AG04450 (cell line): ENCODE data around the gene MED28. TPM values are rescaled to one million over a fixed set of nuclear protein-coding genes. Genes with fewer than 3 reads are reported as not detected.

ENCODE experiments used
- CTCF ChIA-PET: fragments of 300-600, 350-600 bp; formaldehyde crosslinking; extraction: SDS; loops from one replicate; lab custom pipeline; 2022; ENCODE audit warnings: antibody characterized with exemption, inconsistent platforms; lab: Charles Lee
- POLR2A ChIA-PET: fragments of 350-600 bp; formaldehyde crosslinking; extraction: SDS; loops from one replicate; lab custom pipeline; 2021; ENCODE audit warnings: antibody characterized with exemption, inconsistent platforms; lab: Yijun Ruan, JAX
- DNase-seq: peaks from one replicate; pipeline ENCODE4 v3.0.0-alpha.2; 2011; ENCODE audit warnings: low read depth, low spot score
- H3K27ac ChIP-seq: one replicate; pipeline ENCODE4 v1.5.1; 2012; ENCODE audit warnings: low read depth, low read length, control low read depth
- H3K27me3 ChIP-seq: one replicate; pipeline ENCODE4 v1.6.0; 2012; ENCODE audit warnings: low read length; ENCODE audit not compliant: control insufficient read depth, insufficient read depth
- H3K4me3 ChIP-seq: 2 replicates; pipeline ENCODE4 v1.5.1; 2011; ENCODE audit warnings: mild to moderate bottlenecking, low read depth, low read length, control low read depth
- H3K9me3 ChIP-seq: 2 replicates; pipeline ENCODE4 v1.5.1; 2012; ENCODE audit warnings: low read length; ENCODE audit not compliant: control insufficient read depth, insufficient read depth
- polyA plus RNA-seq: library from polyadenylated mRNA; depleted of rRNA; stranded (reverse); fragments of >200 nt; gene quantifications from 2 replicates; pipeline ENCODE4 v1.2.3, GENCODE V29; 2011
- TF ChIP-seq, protein P1 (sequence below): IDR thresholded peaks from 2 replicates; pipeline ENCODE4 v1.5.1; 2011; ENCODE audit warnings: low read depth, low read length, control low read depth, inconsistent platforms

Gene MED28
- polyA plus RNA-seq, 1 experiment, result 48.6 TPM

DNA sequence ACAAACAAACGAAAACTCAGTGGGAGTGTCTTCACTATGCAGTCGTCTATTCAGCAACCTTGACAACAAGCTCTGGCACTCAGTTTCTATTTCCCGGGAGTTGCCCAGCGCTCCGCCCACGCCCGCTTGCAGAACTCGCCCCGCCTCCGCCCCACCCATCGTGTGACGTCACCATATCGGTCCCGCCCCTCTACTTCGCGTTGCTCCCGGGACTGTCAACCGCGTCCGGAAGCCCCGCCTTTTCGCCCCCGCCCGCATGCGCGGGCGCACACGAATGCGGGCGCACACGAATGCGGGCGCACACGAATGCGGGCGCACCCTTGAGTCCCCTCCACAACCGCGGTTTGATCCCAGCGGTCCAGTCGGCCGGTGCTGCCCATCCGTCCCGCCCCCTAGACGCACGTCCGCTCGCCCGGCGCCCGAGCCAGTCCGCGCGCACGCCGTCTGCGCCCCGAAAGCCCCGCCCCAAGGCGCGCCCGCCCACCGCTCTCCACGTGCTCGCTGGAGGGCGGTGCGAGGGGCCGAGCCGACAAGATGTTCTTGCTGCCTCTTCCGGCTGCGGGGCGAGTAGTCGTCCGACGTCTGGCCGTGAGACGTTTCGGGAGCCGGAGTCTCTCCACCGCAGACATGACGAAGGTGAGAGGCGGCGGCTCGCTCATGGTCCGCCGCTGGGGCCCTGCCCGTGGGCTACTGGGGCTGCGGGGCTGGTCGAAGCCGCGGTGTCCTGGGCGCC, 37.3 kb upstream of the MED28 start, which contains the start of gene LAP3:
Gene LAP3, plus strand, starts transcription at position 267 of the 733 bp plus-strand sequence. Its CDS starts 268 bp downstream, at position 535.
- peak; percentile 92 for DNase-seq
- TF ChIP-seq, protein P1, sequence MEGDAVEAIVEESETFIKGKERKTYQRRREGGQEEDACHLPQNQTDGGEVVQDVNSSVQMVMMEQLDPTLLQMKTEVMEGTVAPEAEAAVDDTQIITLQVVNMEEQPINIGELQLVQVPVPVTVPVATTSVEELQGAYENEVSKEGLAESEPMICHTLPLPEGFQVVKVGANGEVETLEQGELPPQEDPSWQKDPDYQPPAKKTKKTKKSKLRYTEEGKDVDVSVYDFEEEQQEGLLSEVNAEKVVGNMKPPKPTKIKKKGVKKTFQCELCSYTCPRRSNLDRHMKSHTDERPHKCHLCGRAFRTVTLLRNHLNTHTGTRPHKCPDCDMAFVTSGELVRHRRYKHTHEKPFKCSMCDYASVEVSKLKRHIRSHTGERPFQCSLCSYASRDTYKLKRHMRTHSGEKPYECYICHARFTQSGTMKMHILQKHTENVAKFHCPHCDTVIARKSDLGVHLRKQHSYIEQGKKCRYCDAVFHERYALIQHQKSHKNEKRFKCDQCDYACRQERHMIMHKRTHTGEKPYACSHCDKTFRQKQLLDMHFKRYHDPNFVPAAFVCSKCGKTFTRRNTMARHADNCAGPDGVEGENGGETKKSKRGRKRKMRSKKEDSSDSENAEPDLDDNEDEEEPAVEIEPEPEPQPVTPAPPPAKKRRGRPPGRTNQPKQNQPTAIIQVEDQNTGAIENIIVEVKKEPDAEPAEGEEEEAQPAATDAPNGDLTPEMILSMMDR, result no peak
- ChIA-PET POLR2A (interaction anchor here (2.2 kb wide), 1 partner anchor 38 kb away, joined by 19 read pairs; the partner anchor contains the start of gene MED28), CTCF (interaction anchor here (1.2 to 1.7 kb wide), 2 partner anchors 28 kb away, joined by 8 to 9 read pairs; no protein-coding TSS in a partner anchor)
- Histone ChIP-seq H3K9me3 (no peaks in the 10 kb centered on the region), H3K27ac (peak within 1 kb of the TSS; percentile 80), H3K27me3 (no peaks in the 10 kb centered on the region), H3K4me3 (peak within 1 kb of the TSS; percentile 74)

DNA sequence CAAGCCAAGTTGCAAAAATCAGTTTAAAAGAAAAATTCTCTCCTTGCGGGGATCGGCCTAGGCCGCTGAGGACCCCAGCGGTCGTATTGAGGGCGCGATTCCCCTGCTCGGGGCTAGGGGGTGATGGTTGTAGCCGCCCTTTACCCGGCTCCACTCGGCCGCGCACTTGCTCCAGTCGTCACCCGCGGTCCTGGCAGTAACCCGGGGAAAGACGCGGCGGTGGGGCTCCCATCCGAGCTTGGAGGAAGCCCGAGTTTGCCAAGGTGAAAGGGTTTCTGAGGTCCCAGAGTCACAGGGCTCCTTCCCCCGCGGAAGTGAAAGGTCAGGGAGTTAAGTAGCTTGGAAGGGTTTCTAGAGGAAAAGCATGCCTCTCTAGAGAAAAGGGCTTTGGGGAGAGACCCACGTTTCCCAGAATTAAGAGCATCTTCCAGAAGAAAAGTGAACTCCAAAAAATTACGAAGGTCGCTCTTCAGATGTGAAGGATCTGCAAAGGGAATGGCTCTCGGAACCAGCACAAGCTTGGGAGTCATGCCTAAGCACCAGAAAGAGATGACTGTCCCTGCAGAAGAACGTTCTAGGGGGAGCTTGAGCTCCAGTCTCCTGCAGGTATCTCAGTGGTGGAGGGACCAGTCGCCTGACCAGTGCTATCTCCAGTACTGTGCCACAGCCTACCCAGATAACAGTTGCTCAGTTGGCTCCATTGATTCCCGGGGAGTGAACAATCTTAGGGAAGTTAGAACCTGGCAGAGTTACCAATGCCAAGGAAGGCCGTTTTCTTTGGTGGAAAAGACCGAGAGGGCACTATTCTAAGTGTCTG, 36.6 kb upstream of the MED28 start:
- DNase-seq, result no peak
- H3K9me3 ChIP-seq, result no peaks in the 10 kb centered on the region
- peak overlapping the region; percentile 80 for H3K27ac ChIP-seq
- H3K4me3 ChIP-seq, result peak overlapping the region; percentile 74
- ChIA-PET CTCF (interaction anchor here (1.0 to 1.7 kb wide), 4 partner anchors 29 to 1015 kb away, joined by 3 to 8 read pairs (median 5); no protein-coding TSS in a partner anchor), POLR2A (interaction anchor here (0.7 to 2.2 kb wide), 2 partner anchors 29 to 37 kb away, joined by 3 to 19 read pairs; partner anchors contain the start of gene MED28)
- TF ChIP-seq, protein P1, result peak; percentile 5; the same call in 1 of the 2 replicates
- no peaks in the 10 kb centered on the region for H3K27me3 ChIP-seq

GRCh38 chr4:17578482-17578891, 36.0 kb upstream of the MED28 start:
- POLR2A ChIA-PET, result interaction anchor here (0.7 to 2.2 kb wide), 2 partner anchors 29 to 36 kb away, joined by 3 to 19 read pairs; partner anchors contain the start of gene MED28
- TF ChIP-seq, protein P1, result no peak
- peak overlapping the region; percentile 74 for H3K4me3 ChIP-seq
- DNase-seq, result no peak
- H3K27ac ChIP-seq, result no peak overlapping the region
- H3K27me3 ChIP-seq, result no peaks in the 10 kb centered on the region
- H3K9me3 ChIP-seq, result no peaks in the 10 kb centered on the region
- CTCF ChIA-PET, result interaction anchor here (0.5 to 1.7 kb wide), 5 partner anchors 30 to 1015 kb away, joined by 3 to 8 read pairs (median 4); no protein-coding TSS in a partner anchor

DNA sequence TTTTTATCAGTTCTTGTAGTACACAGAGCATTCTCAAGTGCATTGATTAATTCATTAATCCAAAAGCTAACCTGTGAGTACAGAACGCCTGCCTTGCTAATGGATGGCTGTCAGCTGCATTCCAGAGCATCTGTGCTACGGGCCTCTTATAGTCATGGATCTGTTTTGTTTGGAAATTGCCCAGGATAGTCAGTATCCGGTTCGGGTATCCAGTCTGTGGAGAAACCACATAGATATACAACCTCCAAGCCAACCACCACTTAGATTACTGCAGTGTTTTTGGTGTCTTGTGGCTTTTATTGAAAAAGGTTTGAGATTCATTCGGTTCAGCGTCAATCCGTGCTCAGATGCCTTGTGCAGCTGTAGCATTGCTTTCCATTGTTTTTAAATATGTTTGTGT, 33.5 kb upstream of the MED28 start:
- H3K27ac ChIP-seq, result no peak overlapping the region
- peak; percentile 36 for DNase-seq
- CTCF ChIA-PET, result no interaction called here
- POLR2A ChIA-PET, result no interaction called here
- TF ChIP-seq, protein P1, result no peak
- H3K4me3 ChIP-seq, result no peak overlapping the region
- no peaks in the 10 kb centered on the region for H3K27me3 ChIP-seq
- H3K9me3 ChIP-seq, result no peaks in the 10 kb centered on the region
